Hematopoietic multipotent progenitor cell treated with erythropoietin and hydrocortisone succinate and interleukin-3 and kit ligand, for 4 days (in vitro differentiated cells): Measurements from ENCODE around the gene SPEF1.

Experiments used
- DNase-seq: peaks from one replicate; pipeline ENCODE4 v3.0.0-alpha.2; 2015

SPEF1 gene

DNA sequence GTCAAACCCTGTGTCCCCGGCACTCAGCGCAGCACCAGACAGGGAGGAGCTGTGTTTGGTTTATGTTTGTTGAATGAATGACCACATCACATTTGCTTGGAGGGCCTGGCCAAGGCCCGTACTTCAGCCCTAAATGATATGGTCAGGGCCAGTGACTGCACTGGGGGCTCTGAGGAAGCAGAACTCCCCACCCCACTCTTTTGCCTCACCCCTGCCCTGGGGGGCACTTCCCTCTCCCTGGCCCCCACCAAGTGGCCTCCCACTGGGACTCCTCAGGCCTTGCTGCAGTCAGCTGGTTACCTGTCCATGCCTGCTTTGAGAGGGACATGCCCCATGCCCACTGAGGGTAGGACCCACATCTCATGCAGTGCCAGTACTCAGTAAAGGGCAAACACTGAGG, 16.6 kb downstream of the SPEF1 start:
- no peak for DNase-seq

DNA sequence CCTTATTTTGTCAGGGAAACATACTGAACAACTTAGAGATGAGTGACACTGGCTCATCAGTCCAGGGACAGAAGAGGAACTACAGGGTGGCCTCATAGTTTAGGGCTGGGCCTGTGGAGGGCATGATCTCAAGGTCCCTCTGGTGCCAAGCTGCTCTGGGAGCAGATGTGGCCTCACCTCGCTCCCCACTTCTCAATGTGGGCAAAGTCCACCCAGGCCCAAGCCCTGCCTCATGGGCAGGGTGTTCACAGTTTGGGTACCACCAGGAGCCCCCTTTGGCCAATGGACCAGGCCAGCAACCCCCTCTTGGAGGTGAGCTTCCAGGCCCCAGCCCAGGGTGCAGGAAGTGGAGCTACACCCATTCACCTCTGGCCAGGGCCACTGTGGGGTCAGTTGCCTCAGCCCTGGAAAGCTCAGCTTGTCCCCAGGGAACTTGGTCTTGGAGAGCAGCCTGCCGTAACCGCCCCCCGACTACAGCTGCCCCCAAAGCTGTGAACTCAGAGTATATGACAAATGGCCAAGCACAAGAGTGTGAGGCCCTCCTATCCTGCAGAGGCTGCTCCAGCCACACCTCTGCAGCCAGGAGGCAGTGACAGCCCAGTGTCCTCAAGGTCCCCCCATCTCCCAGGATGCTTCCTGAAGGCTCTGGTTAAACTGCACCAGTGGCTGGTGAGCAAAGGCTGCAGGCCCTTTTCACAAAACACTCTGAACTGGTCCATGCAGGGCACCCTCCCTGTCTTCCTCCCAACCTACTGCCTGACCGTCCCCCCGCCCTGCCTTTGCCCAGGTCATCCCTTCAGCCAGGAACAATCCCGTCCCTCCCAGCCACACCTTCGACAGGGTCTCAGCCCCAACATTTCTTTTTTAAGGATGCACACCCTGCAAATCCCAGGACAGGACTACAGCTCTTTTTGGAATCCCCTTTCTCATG, 17.3 kb downstream of the SPEF1 start:
- peak; percentile 49 for DNase-seq

DNA sequence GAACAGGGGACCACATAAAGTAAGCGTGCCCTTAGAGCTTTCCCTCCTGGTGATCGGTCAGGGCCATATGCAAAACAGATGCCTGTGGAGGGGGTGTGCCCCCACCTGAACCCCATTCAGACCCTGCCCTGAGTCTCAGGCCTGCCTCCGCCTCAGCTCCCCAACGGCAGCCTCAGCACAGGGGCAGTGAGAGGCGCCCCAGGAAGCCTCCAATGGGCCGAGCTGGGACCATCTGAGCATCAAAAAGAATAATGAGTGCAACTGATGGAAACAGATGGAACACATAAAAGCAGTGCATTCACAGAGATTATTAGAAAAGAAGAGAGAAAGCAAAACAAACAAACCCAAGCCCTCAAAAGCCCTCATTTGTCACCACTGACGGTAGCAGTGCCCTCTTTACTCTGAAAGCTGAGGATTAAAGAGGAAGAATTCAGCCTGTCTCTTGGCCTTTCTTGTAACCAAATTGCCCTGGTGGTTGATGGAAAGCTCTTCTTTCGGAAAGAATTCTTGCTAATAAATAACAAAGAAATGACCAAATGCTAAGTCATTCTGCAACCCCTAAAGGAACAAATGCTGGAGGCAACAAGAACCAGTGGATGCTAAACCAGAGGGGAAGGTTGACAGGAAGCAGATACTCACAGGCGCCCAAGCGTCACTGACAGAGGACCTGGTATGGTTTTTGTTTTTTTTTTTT, 20.4 kb downstream of the SPEF1 start:
- DNase-seq, result no peak

DNA sequence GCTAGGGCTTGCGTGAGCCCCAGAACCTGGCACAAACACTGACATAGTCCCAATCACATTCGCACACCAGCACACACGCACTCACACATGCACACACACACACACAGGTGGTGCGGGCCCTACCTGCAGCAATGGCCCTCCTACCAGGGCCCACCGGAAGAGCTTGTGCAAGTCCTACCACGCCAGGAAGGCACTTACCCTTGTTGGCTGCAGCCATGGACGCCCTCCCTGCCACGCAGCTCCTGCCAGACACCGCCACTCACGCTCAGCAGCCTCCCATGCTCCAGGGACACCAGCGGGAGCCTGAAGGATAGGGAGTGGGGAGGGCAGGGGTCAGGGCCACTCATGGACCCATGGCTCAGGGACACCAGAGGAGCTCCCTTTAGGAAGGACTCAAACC, 21.4 kb downstream of the SPEF1 start:
- no peak for DNase-seq

DNA sequence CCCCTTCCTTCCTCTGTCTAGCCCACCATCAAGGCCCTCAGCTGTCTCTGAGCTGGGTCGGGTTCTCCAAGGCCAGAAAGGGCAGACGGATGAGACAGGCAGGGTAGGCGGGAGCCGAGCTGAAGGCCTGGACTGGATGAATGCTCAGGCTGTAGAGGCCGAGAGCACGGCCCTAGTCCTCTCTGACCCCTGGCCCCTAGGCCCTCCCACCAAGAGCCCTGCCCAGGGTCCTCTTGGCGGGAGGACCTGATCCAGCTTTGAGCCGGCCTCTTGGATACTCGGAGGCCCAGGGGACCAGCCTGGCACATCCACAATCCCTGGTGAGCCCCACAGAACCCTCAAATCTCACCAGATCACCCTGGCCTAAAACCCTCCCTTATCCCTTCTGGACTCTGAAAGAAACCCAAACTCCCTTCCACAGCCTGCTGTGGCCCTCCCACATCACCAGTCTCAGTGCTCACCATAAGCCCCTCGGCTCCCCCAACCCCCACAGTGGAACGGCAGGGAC, 21.9 kb downstream of the SPEF1 start:
- no peak for DNase-seq

DNA sequence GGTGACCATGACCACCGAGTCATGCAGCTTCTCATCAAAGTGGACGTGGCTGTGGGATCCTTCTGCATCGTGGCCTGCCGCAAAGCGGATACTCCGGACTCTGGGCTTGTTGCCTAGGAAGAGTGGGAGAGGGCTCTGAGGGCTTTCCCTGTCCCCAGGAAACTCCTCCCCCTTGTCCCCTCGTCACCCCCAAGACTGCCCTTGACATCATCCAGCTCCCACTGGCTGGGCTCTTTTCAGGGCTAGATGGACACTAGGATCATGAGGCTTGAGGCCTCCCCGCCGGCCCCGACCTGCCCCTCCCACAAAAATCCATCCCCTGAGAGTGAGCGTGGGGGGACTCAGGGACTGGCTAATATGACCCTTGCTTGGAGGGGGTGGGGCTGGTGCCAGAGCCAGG, 22.7 kb downstream of the SPEF1 start:
- DNase-seq, result no peak

DNA sequence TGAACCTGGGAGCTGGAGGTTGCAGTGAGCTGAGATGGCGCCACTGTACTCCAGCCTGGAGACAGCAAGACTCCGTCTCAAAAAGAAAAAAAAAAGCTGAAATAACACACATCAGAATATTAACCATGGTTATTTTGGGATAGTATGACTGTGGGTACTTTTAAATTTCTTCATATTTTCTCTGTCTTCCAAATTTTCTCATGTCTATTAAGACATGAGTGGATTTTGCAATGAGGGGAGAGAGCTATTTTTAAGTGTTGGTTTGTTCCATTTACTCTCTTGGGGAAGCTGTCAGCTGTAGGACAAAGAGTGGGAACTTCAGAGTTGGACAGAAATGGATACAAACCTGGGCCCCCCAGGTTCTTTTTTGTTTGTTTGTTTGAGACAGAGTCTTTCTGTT, 24.0 kb downstream of the SPEF1 start:
- no peak for DNase-seq

DNA sequence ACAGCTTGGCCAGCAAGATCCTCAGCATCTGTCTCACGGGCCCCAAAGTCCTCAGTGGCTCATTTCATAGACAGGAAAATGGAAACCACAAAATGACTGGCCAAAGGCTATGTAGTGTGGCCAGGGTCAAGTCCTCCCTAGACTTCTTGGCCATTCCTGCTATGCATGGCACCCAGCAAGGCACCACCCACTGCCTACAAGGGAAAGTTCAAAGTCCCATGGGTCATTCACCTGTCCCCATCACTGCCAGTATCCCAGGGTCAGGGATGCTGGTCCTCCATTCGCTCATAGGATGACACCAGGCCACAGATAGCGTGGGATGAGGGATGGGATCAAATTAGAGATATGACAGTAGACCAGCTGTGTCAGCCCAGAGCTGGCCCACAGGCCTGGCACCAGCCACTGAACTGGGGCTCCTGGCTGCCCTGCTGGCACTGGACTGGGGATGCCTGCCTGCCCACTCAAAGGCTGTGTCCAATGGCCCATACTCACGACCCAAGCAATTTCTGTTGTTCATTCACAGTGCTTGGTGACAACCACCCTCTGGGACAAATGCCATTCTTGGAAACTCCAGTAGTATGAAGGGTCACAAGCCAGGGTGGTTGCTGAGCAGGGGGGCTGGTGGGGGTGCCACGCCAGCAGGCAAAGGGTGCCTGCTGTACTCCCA, 25.3 kb downstream of the SPEF1 start:
- DNase-seq, result no peak

DNA sequence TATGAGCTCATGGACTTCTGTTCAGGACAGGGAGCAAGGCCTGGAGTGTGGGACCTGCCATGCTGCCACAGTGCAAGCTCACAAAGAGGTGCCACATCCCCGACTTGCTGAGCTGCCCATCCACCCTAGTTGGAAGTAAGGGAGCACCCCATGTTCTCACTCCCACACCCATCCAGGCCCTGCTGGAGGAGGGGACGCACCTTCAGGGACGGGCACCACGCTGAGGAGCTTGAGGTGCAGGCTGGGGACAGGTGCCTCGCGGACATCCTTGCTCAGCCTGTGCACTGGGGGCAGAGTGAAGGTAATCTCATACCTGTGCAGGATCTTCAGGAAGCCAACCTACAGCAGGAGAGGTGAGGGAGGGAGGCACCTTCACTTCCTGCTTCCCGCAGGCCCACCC, 26.0 kb downstream of the SPEF1 start:
- no peak for DNase-seq

DNA sequence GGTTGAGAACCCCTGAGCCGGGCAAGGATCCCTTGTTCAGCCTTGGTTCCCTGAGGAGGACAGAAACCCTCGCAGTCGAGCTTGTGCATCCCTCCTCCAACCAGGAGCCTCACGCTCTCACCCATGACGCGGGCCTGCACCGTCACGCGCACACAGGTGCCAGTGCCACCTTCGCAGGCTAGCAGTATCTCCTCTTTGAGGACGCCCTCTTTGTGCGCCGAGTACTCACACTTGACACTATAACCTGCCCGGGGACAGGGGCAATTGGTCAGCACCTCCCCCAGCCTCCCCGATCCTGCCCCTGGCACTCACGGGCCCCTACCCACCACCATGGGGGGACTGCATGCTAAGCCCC, 27.0 kb downstream of the SPEF1 start:
- DNase-seq, result no peak

DNA sequence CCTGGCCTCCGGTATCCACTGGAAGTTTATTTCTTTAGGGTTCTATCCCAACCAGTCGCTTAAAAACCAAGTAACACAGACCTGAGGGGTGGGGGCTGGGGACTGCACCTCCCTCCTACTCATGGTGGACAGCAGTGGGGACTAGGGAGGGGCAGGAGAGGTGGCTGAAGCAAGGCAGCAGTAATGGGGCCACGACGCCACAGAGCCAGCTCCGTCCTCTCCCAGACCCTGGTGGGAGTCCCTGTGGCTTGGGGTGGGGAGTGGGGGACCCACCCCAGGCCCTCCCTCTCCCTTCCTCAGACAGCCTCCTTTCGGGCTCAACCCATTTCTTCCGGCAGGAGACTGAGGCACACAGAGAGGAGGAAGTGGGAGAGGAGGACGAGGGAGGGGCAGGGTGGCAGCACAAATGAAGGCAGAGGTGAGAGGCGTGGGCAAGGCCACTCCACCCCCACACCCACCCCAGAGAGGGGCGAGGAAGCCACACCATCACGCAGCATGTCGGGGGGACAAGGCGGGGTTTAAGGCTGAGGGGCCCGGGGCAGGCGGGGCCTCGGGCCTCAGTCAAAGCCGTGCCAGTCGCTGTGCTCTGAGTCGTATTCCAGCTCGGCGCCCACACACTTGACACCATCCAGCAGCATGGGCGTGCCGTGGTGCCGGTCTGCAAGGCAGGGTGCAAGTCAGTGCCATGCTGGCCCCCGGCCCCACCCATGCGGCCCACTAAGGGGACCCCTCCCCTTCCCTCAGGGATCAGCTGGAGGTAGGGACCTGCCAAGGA, 27.6 kb downstream of the SPEF1 start:
- DNase-seq, result no peak

DNA sequence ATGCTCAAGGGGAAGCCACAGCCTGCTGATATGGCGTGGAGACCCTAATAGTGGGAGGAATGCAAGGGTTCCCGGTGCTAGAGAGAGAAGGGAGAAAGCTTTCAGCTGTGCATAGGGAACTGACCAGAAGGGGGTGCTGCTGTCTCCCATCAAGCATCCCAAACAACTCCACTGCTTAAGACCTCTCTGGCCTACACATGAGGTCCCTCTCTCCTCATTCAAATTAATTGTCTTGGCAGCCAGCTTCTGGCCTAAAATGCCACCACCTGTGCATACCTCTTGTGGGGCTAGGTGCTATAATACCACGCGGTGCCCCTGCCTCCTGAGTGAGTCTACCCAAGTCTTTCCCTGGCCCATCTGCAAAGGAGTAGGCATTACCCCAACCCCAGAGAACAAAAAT, 28.1 kb downstream of the SPEF1 start:
- DNase-seq, result peak; percentile 89

DNA sequence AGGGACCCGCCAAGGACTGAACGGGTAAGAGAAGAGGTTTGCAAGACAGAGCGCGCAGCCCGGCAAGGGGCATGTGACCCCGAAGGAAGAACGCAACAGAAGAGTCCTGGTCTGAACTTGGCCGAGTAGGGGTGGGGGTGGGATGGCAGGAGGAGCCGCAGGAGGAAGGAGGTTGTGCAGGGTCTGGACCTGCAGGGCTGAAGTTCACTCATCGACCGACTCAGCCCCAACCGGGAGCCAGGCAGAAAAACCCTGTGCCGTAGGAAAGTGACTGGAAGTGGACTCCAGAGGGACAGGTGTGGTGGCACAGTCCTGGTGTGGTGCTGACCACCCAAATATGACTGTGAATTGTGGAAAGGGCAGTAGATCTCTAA, 28.9 kb downstream of the SPEF1 start:
- DNase-seq, result no peak

DNA sequence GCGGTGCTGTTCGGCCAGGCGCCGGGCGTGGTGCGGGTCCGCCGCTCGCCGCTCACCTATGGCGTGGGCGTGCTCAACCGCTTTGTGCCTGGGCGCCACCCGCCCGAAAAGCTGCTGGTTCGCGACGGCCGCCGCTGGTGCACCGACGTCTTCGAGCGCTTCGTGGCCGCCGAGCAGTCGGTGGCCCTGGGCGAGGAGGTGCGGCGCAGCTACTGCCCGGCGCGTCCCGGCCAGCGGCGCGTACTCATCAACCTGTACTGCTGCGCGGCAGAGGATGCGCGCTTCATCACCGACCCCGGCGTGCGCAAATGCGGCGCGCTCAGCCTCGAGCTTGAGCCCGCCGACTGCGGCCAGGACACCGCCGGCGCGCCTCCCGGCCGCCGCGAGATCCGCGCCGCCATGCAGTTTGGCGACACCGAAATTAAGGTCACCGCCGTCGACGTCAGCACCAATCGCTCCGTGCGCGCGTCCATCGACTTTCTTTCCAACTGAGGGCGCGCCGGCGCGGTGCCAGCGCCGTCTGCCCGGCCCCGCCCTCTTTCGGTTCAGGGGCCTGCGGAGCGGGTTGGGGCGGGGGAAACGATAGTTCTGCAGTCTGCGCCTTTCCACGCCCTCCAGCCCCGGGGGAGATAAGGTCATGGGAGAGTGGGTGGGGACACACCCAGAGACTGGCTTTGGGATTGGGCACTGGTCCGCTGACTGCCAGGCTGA, 29.4 kb downstream of the SPEF1 start:
- peak; percentile 97 for DNase-seq

DNA sequence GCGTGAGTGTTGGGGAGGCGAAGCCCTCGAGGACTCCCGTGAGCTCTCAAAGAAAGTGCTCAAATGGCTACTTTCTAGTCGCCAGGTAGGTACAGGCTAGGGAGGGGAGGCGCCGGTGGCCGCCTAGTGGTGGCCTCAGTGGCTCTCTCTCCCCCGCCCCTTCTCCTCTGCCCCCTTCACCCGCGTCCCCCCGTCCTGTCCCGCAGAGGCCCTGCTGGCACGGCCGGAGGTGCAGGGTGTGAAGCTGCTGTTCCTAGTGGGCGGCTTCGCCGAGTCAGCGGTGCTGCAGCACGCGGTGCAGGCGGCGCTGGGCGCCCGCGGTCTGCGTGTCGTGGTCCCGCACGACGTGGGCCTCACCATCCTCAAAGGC, 30.0 kb downstream of the SPEF1 start:
- no peak for DNase-seq

DNA sequence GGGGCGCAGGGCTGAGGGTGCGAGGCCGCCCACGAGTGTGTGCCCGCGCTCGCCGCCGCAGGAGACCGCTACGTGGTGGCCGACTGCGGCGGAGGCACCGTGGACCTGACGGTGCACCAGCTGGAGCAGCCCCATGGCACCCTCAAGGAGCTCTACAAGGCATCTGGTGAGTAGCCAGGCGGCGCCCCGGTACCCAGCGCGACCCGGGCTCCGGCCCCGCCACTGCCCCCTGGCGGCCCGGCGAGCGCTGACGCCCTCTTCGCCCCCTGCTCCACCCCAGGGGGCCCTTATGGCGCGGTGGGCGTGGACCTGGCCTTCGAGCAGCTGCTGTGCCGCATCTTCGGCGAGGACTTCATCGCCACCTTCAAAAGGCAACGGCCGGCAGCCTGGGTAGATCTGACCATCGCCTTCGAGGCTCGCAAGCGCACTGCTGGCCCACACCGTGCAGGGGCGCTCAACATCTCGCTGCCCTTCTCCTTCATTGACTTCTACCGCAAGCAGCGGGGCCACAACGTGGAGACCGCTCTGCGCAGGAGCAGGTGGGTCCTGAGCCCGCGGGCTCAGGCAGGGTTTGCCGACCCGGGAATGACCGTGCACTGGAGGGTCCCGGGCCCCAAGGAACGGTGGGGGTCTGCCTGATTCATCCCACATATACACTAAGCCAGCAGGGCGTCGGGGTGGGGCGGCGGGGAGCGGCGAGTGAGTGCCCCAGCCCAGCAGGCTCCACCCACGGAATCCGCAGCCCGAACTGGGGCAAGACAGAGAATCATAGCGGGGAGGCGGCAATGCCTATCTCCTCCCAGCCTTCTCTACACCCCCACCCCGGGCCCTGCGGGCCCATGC, 31.3 kb downstream of the SPEF1 start:
- DNase-seq, result peak; percentile 73

DNA sequence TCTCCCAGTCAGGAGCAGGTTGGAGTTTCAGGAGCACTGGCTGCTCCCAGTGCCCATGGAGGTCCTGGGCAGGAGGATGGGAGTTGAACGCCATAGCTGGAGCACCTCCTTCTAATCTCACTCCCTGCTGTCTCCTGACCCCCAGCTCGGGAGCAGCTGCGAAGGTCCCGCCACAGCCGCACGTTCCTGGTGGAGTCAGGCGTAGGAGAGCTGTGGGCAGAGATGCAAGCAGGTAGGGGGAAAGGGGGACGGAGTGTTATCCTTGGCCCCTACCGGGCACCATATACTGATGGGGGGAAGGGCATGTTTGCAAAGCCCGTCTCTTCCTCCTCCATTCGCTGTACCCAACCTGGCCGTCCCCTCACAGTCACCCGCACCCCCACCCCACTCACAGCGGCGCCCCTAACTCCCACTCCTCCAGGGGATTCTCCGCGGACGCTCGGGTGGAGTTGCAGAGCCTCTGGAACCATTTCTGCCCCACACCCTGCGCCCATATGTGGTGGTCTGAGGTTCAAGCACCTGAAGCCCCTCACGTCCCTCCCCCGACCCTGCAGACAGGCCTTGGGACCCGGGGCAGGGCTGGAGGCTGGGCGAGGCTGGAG, 32.1 kb downstream of the SPEF1 start:
- no peak for DNase-seq

DNA sequence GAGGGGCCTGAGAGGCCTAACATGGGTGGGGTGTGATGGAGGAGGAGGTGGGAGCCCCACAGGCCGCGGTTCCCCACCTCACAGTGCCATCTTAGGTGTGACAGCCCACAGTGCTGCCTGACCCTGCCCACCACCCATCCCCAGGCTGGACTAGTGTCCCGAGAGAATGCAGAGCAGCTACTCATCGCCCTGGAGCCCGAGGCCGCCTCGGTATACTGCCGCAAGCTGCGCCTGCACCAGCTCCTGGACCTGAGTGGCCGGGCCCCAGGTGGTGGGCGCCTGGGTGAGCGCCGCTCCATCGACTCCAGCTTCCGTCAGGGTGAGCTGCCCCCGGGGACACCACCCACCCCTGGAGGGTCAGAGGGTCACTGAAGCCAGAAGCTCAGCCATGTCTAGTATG, 33.2 kb downstream of the SPEF1 start:
- DNase-seq, result no peak

DNA sequence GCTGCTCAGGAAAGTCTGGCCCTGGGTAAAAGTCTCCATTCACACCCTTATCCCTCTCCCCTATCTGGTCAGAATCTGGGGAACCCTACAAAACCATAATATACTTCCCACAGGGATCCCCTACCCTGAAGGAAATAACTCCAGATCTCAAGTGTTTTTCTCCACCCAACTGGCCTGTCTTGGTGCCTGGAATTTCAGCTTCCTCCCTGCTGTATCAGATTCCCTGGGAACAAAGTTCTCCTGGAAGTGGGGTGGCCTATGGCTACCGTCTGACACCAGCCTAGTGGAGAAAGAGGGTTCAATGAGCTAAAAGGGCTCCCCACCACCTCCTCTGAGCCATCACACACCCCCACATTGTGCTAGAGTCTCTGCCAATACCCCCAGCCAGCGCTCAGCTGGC, 33.8 kb downstream of the SPEF1 start:
- DNase-seq, result no peak

DNA sequence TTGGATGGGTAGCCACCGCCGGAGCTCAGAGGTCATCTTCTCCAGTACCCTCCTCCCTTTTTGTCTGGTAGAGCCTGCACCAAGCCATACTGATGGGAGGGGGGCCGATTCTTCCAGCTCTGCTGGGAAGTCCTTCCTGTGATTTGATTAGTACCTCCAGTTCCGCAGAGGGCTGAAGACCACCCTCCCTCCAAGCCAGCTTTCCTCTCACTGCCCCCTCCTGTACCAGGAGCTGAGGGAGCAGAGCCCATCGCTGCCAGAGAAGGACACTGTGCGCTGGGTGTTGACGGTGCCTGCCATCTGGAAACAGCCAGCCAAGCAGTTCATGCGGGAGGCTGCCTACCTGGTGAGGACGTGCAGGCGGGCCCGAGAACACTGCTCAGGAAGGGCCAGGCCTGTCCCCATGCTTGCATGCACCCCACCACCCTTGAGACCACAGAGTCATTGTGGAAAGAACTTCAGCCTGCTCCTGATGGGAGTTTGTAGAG, 35.5 kb downstream of the SPEF1 start:
- DNase-seq, result no peak
